HG03469 (cell line): ENCODE data around the gene OR1J2.

Experiments used
- ATAC-seq: cut with Tn5 transposase; IDR thresholded peaks from one replicate; pipeline ENCODE4 v1.9.1; 2021; ENCODE audit warnings: mild to moderate bottlenecking, moderate library complexity, moderate number of reproducible peaks; ENCODE audit not compliant: unreplicated experiment

Gene OR1J2

GRCh38 chr9:122546196-122546595, 35.6 kb downstream of the OR1J2 start:
- no peak for ATAC-seq

- ATAC-seq: no peak
Observed at GRCh38 chr9:122551371-122551770, 40.8 kb downstream of the OR1J2 start.

- ATAC-seq: no peak
Observed at GRCh38 chr9:122552812-122553211, 42.2 kb downstream of the OR1J2 start, which contains the start of gene OR1N2. Gene OR1N2, plus strand, starts transcription at chr9:122553112. Its CDS starts 100 bp downstream, at chr9:122553212.
